Left colon (tissue), 2 donors: ENCODE results near the gene MSL3. TPM values are rescaled to one million over a fixed set of nuclear protein-coding genes. Genes with fewer than 3 reads are reported as not detected.

Experiments
- ATAC-seq: fragments of 200-7000 bp; cut with Tn5 transposase; one replicate; pipeline ENCODE4 v1.9.1; 2020; ENCODE audit warnings: mild to moderate bottlenecking, moderate library complexity
- DNase-seq, 2 donors: peaks; one replicate each; pipeline ENCODE4 v3.0.0-alpha.2; 2020
- intact Hi-C, 2 donors: fragments of 100-400 bp; cut with DNase I in 1 of 2; cut with micrococcal nuclease in 1 of 2; formaldehyde crosslinking; loops; one replicate each; pipeline versions ENCODE4 v1.11.2 to v1.14.0; 2022; cut with DNase I, micrococcal nuclease
- total RNA-seq, 2 donors: library from RNA; stranded (reverse); fragmentation: NEBNext Ultra II Directional; extraction: Animal tissue kit (Norgen Biotek cat#: 25700); gene quantifications; one replicate each; pipeline ENCODE4 v1.2.1, GENCODE V29; 2021
- donor health status: DM: no; HTN: no; CAD: no.
- donor health status: DM: yes; HTN: yes; CAD: no.

Gene MSL3
- total RNA-seq, 2 donors from 2014 or later, result 14.9 to 16.6 TPM

- intact Hi-C loops, result no loop called here
- DNase-seq, result peak in 1 of 2 donors; percentile 23
- no peak for ATAC-seq
Measured at GRCh38 chrX:11792461-11793421, 34.7 kb downstream of the MSL3 start.

- no peak for DNase-seq
- intact Hi-C loops, result no loop called here
- ATAC-seq, result no peak
Measured at GRCh38 chrX:11793734-11794133, 35.7 kb downstream of the MSL3 start.

- intact Hi-C loops, result no loop called here
- ATAC-seq (no peak), DNase-seq (no peak)
Measured at GRCh38 chrX:11813341-11813740, 55.3 kb downstream of the MSL3 start.

Other genes starting within 250 kb of the MSL3 start
- 1 to 10 TPM; 1.4 to 5.6 TPM for gene ARHGAP6, start 92.3 kb upstream of the MSL3 start, total RNA-seq